Middle frontal gyrus (tissue), 1 donor: ENCODE data around the gene RARS1.

Experiments used
- DNase-seq: peaks from one replicate; pipeline ENCODE4 v3.0.0-alpha.2; 2015; ENCODE audit warnings: low spot score; ENCODE audit errors: extremely low spot score

Gene RARS1

GRCh38 chr5:168486136-168486879 lies at the start of gene RARS1:
RARS1 (plus strand) TSS chr5:168486471; CDS start chr5:168486499, 28 bp downstream.
- DNase-seq, result peak; percentile 95

- DNase-seq, result no peak
Observed at GRCh38 chr5:168438349-168438748, 47.9 kb upstream of the RARS1 start.

- no peak for DNase-seq
Observed at GRCh38 chr5:168443533-168443932, 42.7 kb upstream of the RARS1 start.

GRCh38 chr5:168443950-168444700 lies 42.1 kb upstream of the RARS1 start:
- DNase-seq, result no peak

- DNase-seq, result no peak
Observed at GRCh38 chr5:168446983-168447619, 39.2 kb upstream of the RARS1 start.

GRCh38 chr5:168447808-168448207 lies 38.5 kb upstream of the RARS1 start:
- no peak for DNase-seq

GRCh38 chr5:168449166-168449565 lies 37.1 kb upstream of the RARS1 start:
- DNase-seq, result no peak

GRCh38 chr5:168451565-168451964 lies 34.7 kb upstream of the RARS1 start:
- no peak for DNase-seq

- DNase-seq, result no peak
Observed at GRCh38 chr5:168455201-168455600, 31.1 kb upstream of the RARS1 start.

GRCh38 chr5:168457542-168457941 lies 28.7 kb upstream of the RARS1 start:
- no peak for DNase-seq

GRCh38 chr5:168460606-168461005 lies 25.7 kb upstream of the RARS1 start:
- no peak for DNase-seq

- DNase-seq, result no peak
Observed at GRCh38 chr5:168463081-168463480, 23.2 kb upstream of the RARS1 start.

- no peak for DNase-seq
Observed at GRCh38 chr5:168464214-168464613, 22.1 kb upstream of the RARS1 start.

GRCh38 chr5:168464641-168465040 lies 21.6 kb upstream of the RARS1 start:
- no peak for DNase-seq

- no peak for DNase-seq
Observed at GRCh38 chr5:168467755-168468330, 18.4 kb upstream of the RARS1 start.

GRCh38 chr5:168468836-168469235 lies 17.4 kb upstream of the RARS1 start:
- no peak for DNase-seq

GRCh38 chr5:168469816-168470215 lies 16.5 kb upstream of the RARS1 start:
- no peak for DNase-seq

GRCh38 chr5:168471785-168472184 lies 14.5 kb upstream of the RARS1 start:
- no peak for DNase-seq

- DNase-seq, result no peak
Observed at GRCh38 chr5:168472329-168472728, 13.9 kb upstream of the RARS1 start.

- DNase-seq, result no peak
Observed at GRCh38 chr5:168474319-168474718, 12.0 kb upstream of the RARS1 start.

GRCh38 chr5:168477060-168477459 lies 9.2 kb upstream of the RARS1 start:
- DNase-seq, result no peak

GRCh38 chr5:168479166-168479565 lies 7.1 kb upstream of the RARS1 start:
- DNase-seq, result no peak
